GM12878 (cell line): ENCODE data around the gene CEBPB. TPM values are rescaled to one million over a fixed set of nuclear protein-coding genes. Genes with fewer than 3 reads are reported as not detected.

Source experiments
- ATAC-seq: fragments of 200-7000 bp; cut with Tn5 transposase; 3 replicates; pipeline ENCODE4 v1.9.1; 2020; ENCODE audit warnings: mild to moderate bottlenecking, moderate library complexity
- BruUV-seq: library from RNA; stranded (reverse); fragments of 400-500 nt; replicated peaks from 2 replicates; lab custom pipeline; 2021; lab: Mats Ljungman, UMichigan
- CTCF ChIA-PET: fragments of 300-600 bp; sonication (Branson Sonifier 250); formaldehyde crosslinking; extraction: SDS; loops from one replicate; lab custom pipeline; 2021; ENCODE audit warnings: inconsistent platforms; lab: Yijun Ruan, JAX
- POLR2A ChIA-PET: fragments of 350-600 bp; formaldehyde crosslinking; extraction: SDS; loops from one replicate; lab custom pipeline; 2021; ENCODE audit warnings: inconsistent platforms; lab: Charles Lee
- RAD21 ChIA-PET: fragments of 300-600 bp; sonication (Branson Sonifier 250); formaldehyde crosslinking; loops from one replicate; lab custom pipeline; 2023; ENCODE audit warnings: antibody characterized with exemption; ENCODE audit not compliant: unreplicated experiment; lab: Charles Lee
- SMC1A ChIA-PET: fragments of 300-600 bp; sonication (Branson Sonifier 250); formaldehyde crosslinking; loops from one replicate; lab custom pipeline; 2023; ENCODE audit not compliant: unreplicated experiment, uncharacterized antibody; lab: Charles Lee
- DNase-seq: peaks from one replicate; pipeline ENCODE4 v3.0.0-alpha.2; 2011; ENCODE audit warnings: low read depth, low spot score
- FAIRE-seq: peaks from 3 replicates; lab custom pipeline; 2011; peaks lifted over from hg19 to GRCh38; lab: Jason Lieb, UNC
- H2AFZ ChIP-seq: 2 replicates; pipeline ENCODE4 v1.6.0; 2011; ENCODE audit warnings: low read depth, low read length, control low read depth; ENCODE audit not compliant: control insufficient read depth
- H3K27ac ChIP-seq: 2 replicates; pipeline ENCODE4 v1.5.1; 2011; ENCODE audit warnings: control low read depth; ENCODE audit not compliant: control insufficient read depth, insufficient read depth
- H3K27me3 ChIP-seq, 2 experiments: replicated peaks in 1 of 2; 2 replicates each; pipeline versions ENCODE4 v1.6.0 to v1.6.1; 2011; ENCODE audit warnings: low read length in 1 of 2; ENCODE audit not compliant: control insufficient read depth in 2 of 2, insufficient read depth in 2 of 2
- H3K36me3 ChIP-seq, 2 experiments: 2 replicates each; pipeline ENCODE4 v1.5.1; 2011; ENCODE audit warnings: low read length in 1 of 2; ENCODE audit not compliant: control insufficient read depth in 2 of 2, insufficient read depth in 2 of 2
- H3K4me1 ChIP-seq: 2 replicates; pipeline ENCODE4 v1.6.1; 2011; ENCODE audit warnings: mild to moderate bottlenecking, low read length, moderate library complexity, mixed read lengths; ENCODE audit not compliant: control insufficient read depth, insufficient read depth
- H3K4me2 ChIP-seq: 2 replicates; pipeline ENCODE4 v1.6.0; 2011; ENCODE audit warnings: control low read depth; ENCODE audit not compliant: control insufficient read depth, insufficient read depth
- H3K4me3 ChIP-seq: fragments of 200-600 bp; sonication (generic); 2 replicates; pipeline ENCODE4 v1.5.1; 2016
- H3K79me2 ChIP-seq: 2 replicates; pipeline ENCODE4 v1.6.0; 2011; ENCODE audit warnings: low read length; ENCODE audit not compliant: control insufficient read depth, insufficient read depth
- H3K9ac ChIP-seq: 2 replicates; pipeline ENCODE4 v1.8.0; 2011; ENCODE audit warnings: low read length, control low read depth, mixed read lengths; ENCODE audit not compliant: control insufficient read depth, insufficient read depth
- H3K9me3 ChIP-seq: replicated peaks from 3 replicates; pipeline ENCODE4 v1.5.1; 2011; ENCODE audit warnings: mild to moderate bottlenecking, low read length; ENCODE audit not compliant: control insufficient read depth, insufficient read depth
- H4K20me1 ChIP-seq: 2 replicates; pipeline ENCODE4 v1.6.0; 2011; ENCODE audit not compliant: control insufficient read depth, insufficient read depth
- BACH1 ChIP-seq: fragments of 450-650 bp; IDR thresholded peaks from 2 replicates; pipeline ENCODE4 v1.6.1; 2017; ENCODE audit warnings: mild to moderate bottlenecking, borderline replicate concordance
- CEBPB ChIP-seq, 2 experiments: fragments of 150-350 bp in 1 of 2; IDR thresholded peaks; 2 replicates each; pipeline ENCODE4 v1.6.1; 2012 to 2014; ENCODE audit warnings: low read depth in 2 of 2, low read length in 2 of 2, borderline replicate concordance in 1 of 2, inconsistent platforms in 1 of 2
- CHD4 ChIP-seq: fragments of 200-600 bp; sonication (generic); IDR thresholded peaks from 2 replicates; pipeline ENCODE4 v1.6.1; 2016; ENCODE audit warnings: mild to moderate bottlenecking
- HCFC1 ChIP-seq: fragments of 150-350 bp; IDR thresholded peaks from 2 replicates; pipeline ENCODE4 v1.6.1; 2014; ENCODE audit warnings: low read length
- POLR2AphosphoS5 ChIP-seq: IDR thresholded peaks from 2 replicates; pipeline ENCODE4 v1.6.1; 2011; ENCODE audit warnings: mild to moderate bottlenecking, low read length, inconsistent platforms
- RUNX3 ChIP-seq: IDR thresholded peaks from 2 replicates; pipeline ENCODE4 v1.6.1; 2012; ENCODE audit warnings: low read length, inconsistent platforms
- SIX5 ChIP-seq: IDR thresholded peaks from 2 replicates; pipeline ENCODE4 v1.6.1; 2011; ENCODE audit warnings: mild to moderate bottlenecking, low read depth, low read length, moderate library complexity; ENCODE audit not compliant: severe bottlenecking
- SMAD5 ChIP-seq: IDR thresholded peaks from 2 replicates; pipeline ENCODE4 v1.6.1; 2016; ENCODE audit warnings: antibody characterized with exemption, low read depth
- STAT1 ChIP-seq: fragments of 450-650 bp; conservative IDR thresholded peaks from 2 replicates; pipeline ENCODE4 v1.6.1; 2014; ENCODE audit warnings: antibody characterized with exemption, mild to moderate bottlenecking
- ZZZ3 ChIP-seq: IDR thresholded peaks from 2 replicates; pipeline ENCODE4 v1.6.1; 2011; ENCODE audit warnings: low read depth; ENCODE audit not compliant: control insufficient read depth, insufficient read length
- WGBS: methylation state at CpG from one replicate; pipeline ENCODE4 v1.1.6; 2016; ENCODE audit warnings: low lambda C conversion rate; ENCODE audit not compliant: insufficient replicate concordance, insufficient coverage; ENCODE audit errors: missing lambda C conversion rate; 5-methylcytosine and 5-hydroxymethylcytosine counted together
- in situ Hi-C: fragments of 300-500 bp; cut with MboI; formaldehyde crosslinking; loops from 9 replicates; pipeline ENCODE4 v1.14.3; 2018; ENCODE audit warnings: mixed read lengths
- intact Hi-C: fragments of 100-400 bp; cut with micrococcal nuclease; formaldehyde crosslinking; loops from one replicate; pipeline ENCODE4 v1.14.2; 2022; ENCODE audit not compliant: unreplicated experiment
- polyA plus RNA-seq, 11 experiments: library from polyadenylated mRNA; depleted of rRNA in 4 of 11; unstranded in 6 of 11; stranded (reverse) in 5 of 11; fragments of >200 nt; fragmentation: Nextera tagmentation in 4 of 11; fragmentation: Illumina TruSeq in 1 of 11; extraction: Ambion mirVana in 4 of 11; extraction: Trizol in 1 of 11; gene quantifications; 1 replicate in 1 of 11; 2 replicates in 10 of 11; pipeline versions ENCODE4 v1.2.1 to v1.2.3, GENCODE V29; 2011 to 2016; ENCODE audit warnings: inconsistent platforms in 2 of 11, missing spikeins in 2 of 11, low read depth in 1 of 11
- total RNA-seq, 4 experiments: library from RNA; depleted of rRNA in 3 of 4; stranded (reverse); fragments of >200 nt in 3 of 4; fragmentation: Illumina TruSeq in 1 of 4; extraction: Trizol in 1 of 4; gene quantifications; 2 replicates each; pipeline versions ENCODE4 v1.2.1 to v1.2.3, GENCODE V29; 2013 to 2021
- TF ChIP-seq, protein P1 (sequence below): IDR thresholded peaks from 2 replicates; pipeline ENCODE4 v1.6.1; 2012; ENCODE audit warnings: low read depth, low read length, improper control_type of control experiment

Gene CEBPB
- total and polyA plus RNA-seq, 10 of the 15 experiments (the other 5 are each of a cell fraction or from before 2014, with no cell fraction given): 0.18 to 8.8 (median 1.6) TPM

DNA sequence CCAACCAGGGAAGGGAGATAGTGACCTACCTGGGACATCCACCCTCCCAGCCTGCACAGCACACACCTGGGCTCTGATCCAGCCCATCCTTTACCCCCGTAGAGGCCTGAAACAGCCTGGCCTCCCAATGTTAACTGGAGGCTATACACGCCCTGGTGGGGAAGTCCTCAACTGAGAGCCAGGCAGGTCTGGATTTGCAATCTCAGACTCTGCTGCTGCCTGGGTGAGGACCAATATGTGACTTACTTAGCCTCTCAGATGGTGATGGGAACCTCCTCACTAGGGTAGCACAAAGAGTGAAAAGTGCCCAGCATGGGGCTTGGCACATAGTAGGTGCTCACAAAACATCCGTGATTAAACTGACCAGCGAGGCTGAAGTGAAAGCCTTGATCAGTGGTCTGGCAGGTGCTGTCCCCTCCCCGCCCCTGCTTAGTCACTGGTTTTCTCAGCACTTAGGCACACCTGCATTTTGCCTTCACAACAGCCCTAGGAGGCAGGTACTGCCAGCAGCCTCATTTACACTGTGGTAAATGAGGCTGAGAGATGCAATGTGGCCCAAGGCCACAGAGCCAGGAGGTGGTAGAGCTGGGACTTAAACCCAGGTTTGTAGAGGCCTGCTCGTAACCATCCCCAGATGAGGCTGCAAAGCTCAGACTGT lies 49.5 kb upstream of the CEBPB start (continued):
- TF ChIP-seq, protein P1, sequence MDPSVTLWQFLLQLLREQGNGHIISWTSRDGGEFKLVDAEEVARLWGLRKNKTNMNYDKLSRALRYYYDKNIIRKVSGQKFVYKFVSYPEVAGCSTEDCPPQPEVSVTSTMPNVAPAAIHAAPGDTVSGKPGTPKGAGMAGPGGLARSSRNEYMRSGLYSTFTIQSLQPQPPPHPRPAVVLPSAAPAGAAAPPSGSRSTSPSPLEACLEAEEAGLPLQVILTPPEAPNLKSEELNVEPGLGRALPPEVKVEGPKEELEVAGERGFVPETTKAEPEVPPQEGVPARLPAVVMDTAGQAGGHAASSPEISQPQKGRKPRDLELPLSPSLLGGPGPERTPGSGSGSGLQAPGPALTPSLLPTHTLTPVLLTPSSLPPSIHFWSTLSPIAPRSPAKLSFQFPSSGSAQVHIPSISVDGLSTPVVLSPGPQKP: no peak
- TF ChIP-seq ZZZ3 (no peak), STAT1 (no peak), CEBPB (IDR thresholded peaks at IDR 0.05; ENCODE audit: borderline replicate concordance in 1 of 2, low read depth in 2 of 2, low read length in 2 of 2) (no peak), HCFC1 (no peak), RUNX3 (no peak)

DNA sequence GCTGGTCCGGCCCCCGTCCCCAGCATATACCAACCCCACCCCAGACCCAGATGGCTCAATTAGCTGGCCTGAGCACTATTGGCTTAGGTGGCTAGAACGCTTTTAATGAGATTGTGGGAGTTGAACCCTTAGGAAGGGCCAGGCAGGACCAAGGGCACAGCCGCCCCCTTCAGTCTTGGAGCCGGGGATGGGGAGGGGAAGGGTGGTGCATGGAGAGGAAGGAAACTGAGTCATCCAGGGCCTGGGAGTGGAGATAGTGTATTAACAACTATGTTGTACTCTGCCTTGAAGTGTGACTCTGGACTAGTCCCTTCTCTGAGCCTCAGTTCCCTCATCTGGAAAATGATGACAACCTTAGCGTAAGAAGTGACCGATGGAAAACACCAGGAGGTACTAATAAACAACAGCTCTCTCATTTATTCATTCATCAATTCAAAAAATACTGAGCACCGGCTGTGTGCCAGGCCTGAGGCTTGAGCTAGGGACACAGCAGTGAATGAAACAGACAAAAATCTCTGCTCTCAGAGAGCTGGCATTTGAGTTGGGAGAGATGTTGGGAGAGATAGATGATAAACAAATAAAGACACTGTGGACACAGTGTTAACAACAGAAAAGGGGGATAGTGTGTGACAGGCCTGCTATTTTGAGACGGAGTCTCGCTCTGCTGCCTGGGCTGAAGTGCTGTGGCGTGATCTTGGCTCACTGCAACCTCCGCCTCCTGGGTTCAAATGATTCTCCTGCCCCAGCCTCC lies 48.6 kb upstream of the CEBPB start:
- WGBS: 98% methylated on average over 12 of the region's 12 CpGs
- no peak overlapping the region for H3K4me3 ChIP-seq
- no peak overlapping the region for H3K9ac ChIP-seq
- ChIA-PET CTCF (interaction anchor here (1.5 kb wide), 1 partner anchor 56 kb away, joined by 4 read pairs; no protein-coding TSS in a partner anchor), SMC1A (interaction anchor here (0.6 kb wide), 1 partner anchor 1103 kb away, joined by 3 read pairs; no protein-coding TSS in a partner anchor), POLR2A (interaction anchor here (0.5 to 0.6 kb wide), 2 partner anchors 143 to 447 kb away, joined by 3 to 7 read pairs; no protein-coding TSS in a partner anchor), RAD21 (no interaction called here)
- H3K79me2 ChIP-seq: peaks cover 13% of the 10 kb centered on the region
- no TSS peak for BruUV-seq
- no peaks in the 10 kb centered on the region for H4K20me1 ChIP-seq
- in situ Hi-C loops (no loop called here), intact Hi-C loops (no loop called here)
- DNase-seq: no peak
- ATAC-seq: no peak
- no peak overlapping the region for H3K27ac ChIP-seq
- TF ChIP-seq CHD4: no peak
- no peak for TF ChIP-seq SMAD5
- TF ChIP-seq BACH1: no peak
- no peak for TF ChIP-seq SIX5
- no peak for TF ChIP-seq POLR2AphosphoS5
- no peaks in the 10 kb centered on the region for H3K27me3 ChIP-seq
- no peaks in the 10 kb centered on the region for H3K9me3 ChIP-seq
- no peak for FAIRE-seq
- H2AFZ ChIP-seq: no peak overlapping the region
- peaks cover 4 to 20% of the 10 kb centered on the region in 2 experiments for H3K36me3 ChIP-seq
- H3K4me1 ChIP-seq: peaks cover 9% of the 10 kb centered on the region
- H3K4me2 ChIP-seq: no peak overlapping the region
